CD8-positive, alpha-beta memory T cell (primary cell): ENCODE results near the gene BDP1. TPM values are rescaled to one million over a fixed set of nuclear protein-coding genes. Genes with fewer than 3 reads are reported as not detected.

Source experiments
- CTCF ChIA-PET: fragments of 350-600 bp; sonication (Branson Sonifier 250); formaldehyde crosslinking; loops from one replicate; lab custom pipeline; 2021; ENCODE audit warnings: antibody characterized with exemption; lab: Charles Lee
- POLR2A ChIA-PET: fragments of 350-600 bp; sonication (Branson Sonifier 250); formaldehyde crosslinking; loops from one replicate; lab custom pipeline; 2021; ENCODE audit warnings: antibody characterized with exemption; lab: Charles Lee
- DNase-seq, 5 donors: peaks; one replicate each; pipeline versions ENCODE4 v3.0.0 to v3.0.0-alpha.2; 2020 to 2022; ENCODE audit warnings: mixed read lengths in 1 of 5
- H3K27ac ChIP-seq: one replicate; pipeline ENCODE4 v1.7.0; 2013; ENCODE audit warnings: low read depth, mild to moderate bottlenecking, low read length, moderate library complexity
- H3K27me3 ChIP-seq: 2 replicates; pipeline ENCODE4 v1.7.0; 2013; ENCODE audit warnings: low read length, mild to moderate bottlenecking; ENCODE audit not compliant: insufficient read depth, poor library complexity, severe bottlenecking
- H3K36me3 ChIP-seq: 2 replicates; pipeline ENCODE4 v1.7.0; 2013; ENCODE audit warnings: mild to moderate bottlenecking, low read length, moderate library complexity; ENCODE audit not compliant: insufficient read depth
- H3K4me1 ChIP-seq: 2 replicates; pipeline ENCODE4 v1.7.0; 2013; ENCODE audit warnings: mild to moderate bottlenecking, low read length, moderate library complexity; ENCODE audit not compliant: insufficient read depth
- H3K4me3 ChIP-seq: 2 replicates; pipeline ENCODE4 v1.7.0; 2013; ENCODE audit warnings: mild to moderate bottlenecking, low read length
- H3K9me3 ChIP-seq: 2 replicates; pipeline ENCODE4 v1.7.0; 2013; ENCODE audit warnings: mild to moderate bottlenecking, low read length
- H3K27ac Mint-ChIP-seq, 8 donors: one replicate each; pipeline ENCODE4 v1.8.0; 2020 to 2021; ENCODE audit warnings: mixed read lengths in 8 of 8, mild to moderate bottlenecking in 6 of 8, inconsistent platforms in 3 of 8, moderate library complexity in 3 of 8
- H3K27me3 Mint-ChIP-seq, 2 donors: one replicate each; pipeline ENCODE4 v1.8.0; 2020 to 2021; ENCODE audit warnings: mixed read lengths in 2 of 2, mild to moderate bottlenecking in 1 of 2, moderate library complexity in 1 of 2
- H3K36me3 Mint-ChIP-seq, 3 donors: one replicate each; pipeline ENCODE4 v1.8.0; 2020 to 2021; ENCODE audit warnings: mixed read lengths in 3 of 3, inconsistent platforms in 1 of 3, mild to moderate bottlenecking in 1 of 3
- H3K4me1 Mint-ChIP-seq, 3 donors: one replicate each; pipeline ENCODE4 v1.8.0; 2020 to 2021; ENCODE audit warnings: mixed read lengths in 3 of 3, inconsistent platforms in 1 of 3, mild to moderate bottlenecking in 1 of 3
- H3K4me3 Mint-ChIP-seq, 7 donors: one replicate each; pipeline ENCODE4 v1.8.0; 2020 to 2021; ENCODE audit warnings: mixed read lengths in 7 of 7, mild to moderate bottlenecking in 6 of 7, moderate library complexity in 4 of 7, inconsistent platforms in 2 of 7
- H3K9me3 Mint-ChIP-seq, 5 donors: one replicate each; pipeline ENCODE4 v1.8.0; 2020 to 2022; ENCODE audit warnings: mixed read lengths in 5 of 5, mild to moderate bottlenecking in 3 of 5, moderate library complexity in 2 of 5, inconsistent platforms in 1 of 5
- polyA plus RNA-seq: library from polyadenylated mRNA; unstranded; fragments of 300-500 nt; fragmentation: Illumina TruSeq; gene quantifications from one replicate; pipeline ENCODE4 v1.2.3, GENCODE V29; 2021
- total RNA-seq, 2 experiments: library from RNA; stranded (reverse); gene quantifications; one replicate each; pipeline ENCODE4 v1.2.3, GENCODE V29; 2021

Gene BDP1
- total and polyA plus RNA-seq, 3 experiments from 2014 or later: 18.1 to 35.0 (median 33.4) TPM

- ChIA-PET POLR2A (no interaction called here), CTCF (no interaction called here)
- peaks cover 12 to 26% of the 10 kb centered on the region in 2 donors for H3K27me3 Mint-ChIP-seq
These were observed 2.6 kb upstream of the BDP1 start for GRCh38 chr5:71452876-71453275.

GRCh38 chr5:71454913-71455312 lies 538 bp upstream of the BDP1 start:
- no peak for DNase-seq
- H3K36me3 ChIP-seq: peaks cover 16% of the 10 kb centered on the region
- H3K27me3 ChIP-seq: no peaks in the 10 kb centered on the region
- peak overlapping the region; percentile 93 to 100 (median 98) for H3K27ac Mint-ChIP-seq
- H3K4me3 ChIP-seq: peak overlapping the region; percentile 96
- H3K4me3 Mint-ChIP-seq: peak overlapping the region; percentile 90 to 100 (median 94)
- H3K4me1 ChIP-seq: peaks cover 15% of the 10 kb centered on the region
- peaks cover 27 to 40% (median 32%) of the 10 kb centered on the region in 3 donors for H3K4me1 Mint-ChIP-seq
- peak overlapping the region; percentile 97 for H3K27ac ChIP-seq
- H3K36me3 Mint-ChIP-seq: peaks cover 0 to 20% (median 0%) of the 10 kb centered on the region in 3 donors
- CTCF ChIA-PET: interaction anchor here (1.0 to 1.4 kb wide), 2 partner anchors 16 to 146 kb away, joined by 3 to 5 read pairs; no protein-coding TSS in a partner anchor
- POLR2A ChIA-PET: interaction anchor here (0.6 to 1.4 kb wide), 2 partner anchors 15 to 146 kb away, joined by 3 to 4 read pairs; no protein-coding TSS in a partner anchor
- no peaks in the 10 kb centered on the region for H3K9me3 Mint-ChIP-seq
- H3K9me3 ChIP-seq: no peaks in the 10 kb centered on the region
- H3K27me3 Mint-ChIP-seq: peaks cover 8 to 17% of the 10 kb centered on the region in 2 donors

More at GRCh38 chr5:71452876-71453275, 2.6 kb upstream of the BDP1 start:
- Histone ChIP-seq H3K9me3 (no peaks in the 10 kb centered on the region), H3K27ac (no peak overlapping the region), H3K4me3 (no peak overlapping the region), H3K4me1 (peaks cover 15% of the 10 kb centered on the region), H3K36me3 (no peaks in the 10 kb centered on the region), H3K27me3 (no peaks in the 10 kb centered on the region)
- Mint-ChIP-seq H3K4me3 (no peak overlapping the region), H3K4me1 (peaks cover 22 to 30% (median 28%) of the 10 kb centered on the region in 3 donors), H3K9me3 (no peaks in the 10 kb centered on the region), H3K36me3 (peaks cover 0 to 5% (median 0%) of the 10 kb centered on the region in 3 donors), H3K27ac (no peak overlapping the region)
- no peak for DNase-seq

DNA sequence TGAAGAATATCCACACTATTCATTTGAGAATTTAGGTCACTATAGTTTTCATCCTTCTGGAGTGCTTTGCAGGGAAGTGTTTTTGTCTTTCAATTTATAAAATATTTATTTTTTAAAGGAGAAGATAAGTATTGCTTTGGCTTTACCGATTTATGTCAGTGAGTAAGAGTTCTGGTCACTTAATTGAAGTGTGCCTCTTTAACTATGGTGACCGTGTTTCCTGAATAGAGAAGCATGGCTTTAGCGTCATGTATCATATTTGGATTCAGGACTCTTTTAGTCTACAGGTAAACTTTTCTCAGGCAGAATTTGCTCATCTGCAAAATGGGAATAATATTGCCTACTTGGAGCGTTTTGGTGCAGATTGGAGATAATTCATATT lies 902 bp downstream of the BDP1 start:
- H3K4me3 Mint-ChIP-seq: peak overlapping the region; percentile 90 to 100 (median 94)
- peak overlapping the region; percentile 97 for H3K27ac ChIP-seq
- peaks cover 27% of the 10 kb centered on the region for H3K36me3 ChIP-seq
- H3K4me3 ChIP-seq: peak overlapping the region; percentile 96
- no peaks in the 10 kb centered on the region for H3K9me3 ChIP-seq
- ChIA-PET CTCF (interaction anchor here (1.4 kb wide), 1 partner anchor 145 kb away, joined by 5 read pairs; no protein-coding TSS in a partner anchor), POLR2A (interaction anchor here (1.4 kb wide), 1 partner anchor 145 kb away, joined by 3 read pairs; no protein-coding TSS in a partner anchor)
- H3K4me1 ChIP-seq: peaks cover 15% of the 10 kb centered on the region
- H3K27ac Mint-ChIP-seq: peak overlapping the region; percentile 93 to 100 (median 98)
- no peaks in the 10 kb centered on the region for H3K27me3 ChIP-seq
- no peaks in the 10 kb centered on the region for H3K9me3 Mint-ChIP-seq
- H3K27me3 Mint-ChIP-seq: peaks cover 3 to 10% of the 10 kb centered on the region in 2 donors
- DNase-seq: no peak
- peaks cover 27 to 40% (median 32%) of the 10 kb centered on the region in 3 donors for H3K4me1 Mint-ChIP-seq
- H3K36me3 Mint-ChIP-seq: peaks cover 0 to 31% (median 2%) of the 10 kb centered on the region in 3 donors

DNA sequence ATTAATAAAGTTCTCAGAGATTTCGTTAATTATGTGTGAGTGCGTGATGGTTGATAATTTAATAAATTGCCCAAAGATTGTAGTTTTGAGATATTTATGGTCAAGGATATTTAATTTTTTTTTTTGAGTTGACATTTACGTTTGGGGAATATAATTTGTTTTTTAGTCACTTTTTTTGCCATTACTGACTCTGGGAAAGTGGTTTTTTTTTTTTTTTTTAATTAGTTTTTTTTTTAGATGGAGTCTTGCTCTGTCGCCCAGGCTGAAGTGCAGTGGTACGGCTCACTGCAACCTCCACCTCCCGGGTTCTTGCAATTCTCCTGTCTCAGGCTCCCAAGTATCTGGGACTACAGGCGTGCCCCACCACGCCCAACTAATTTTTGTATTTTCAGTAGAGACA lies 1.7 kb downstream of the BDP1 start:
- Mint-ChIP-seq H3K27me3 (peaks cover 2 to 3% of the 10 kb centered on the region in 2 donors), H3K27ac (peak overlapping the region in 6 of 8 donors; percentile 63 to 100 (median 96)), H3K4me3 (peak overlapping the region; percentile 90 to 100 (median 94)), H3K4me1 (peaks cover 27 to 40% (median 32%) of the 10 kb centered on the region in 3 donors), H3K36me3 (peaks cover 0 to 35% (median 3%) of the 10 kb centered on the region in 3 donors), H3K9me3 (no peaks in the 10 kb centered on the region)
- peaks cover 30% of the 10 kb centered on the region for H3K36me3 ChIP-seq
- peak overlapping the region; percentile 96 for H3K4me3 ChIP-seq
- no peak for DNase-seq
- POLR2A ChIA-PET: no interaction called here
- H3K27me3 ChIP-seq: no peaks in the 10 kb centered on the region
- H3K27ac ChIP-seq: no peak overlapping the region
- peaks cover 15% of the 10 kb centered on the region for H3K4me1 ChIP-seq
- CTCF ChIA-PET: no interaction called here
- H3K9me3 ChIP-seq: no peaks in the 10 kb centered on the region

GRCh38 chr5:71460693-71461092 lies 5.2 kb downstream of the BDP1 start:
- no peaks in the 10 kb centered on the region for H3K9me3 Mint-ChIP-seq
- Histone ChIP-seq H3K27ac (no peak overlapping the region), H3K36me3 (peaks cover 50% of the 10 kb centered on the region), H3K4me1 (peaks cover 15% of the 10 kb centered on the region), H3K4me3 (no peak overlapping the region), H3K27me3 (no peaks in the 10 kb centered on the region), H3K9me3 (no peaks in the 10 kb centered on the region)
- H3K4me3 Mint-ChIP-seq: no peak overlapping the region
- no peak overlapping the region for H3K27ac Mint-ChIP-seq
- CTCF ChIA-PET: interaction anchor here (1.3 kb wide), 1 partner anchor 13 kb away, joined by 3 read pairs; no protein-coding TSS in a partner anchor
- no peak for DNase-seq
- no peaks in the 10 kb centered on the region for H3K27me3 Mint-ChIP-seq
- H3K36me3 Mint-ChIP-seq: peaks cover 0 to 62% (median 7%) of the 10 kb centered on the region in 3 donors
- POLR2A ChIA-PET: no interaction called here
- H3K4me1 Mint-ChIP-seq: peaks cover 22 to 33% (median 23%) of the 10 kb centered on the region in 3 donors

- H3K36me3 ChIP-seq: peaks cover 54% of the 10 kb centered on the region
- H3K9me3 Mint-ChIP-seq: no peaks in the 10 kb centered on the region
- H3K4me3 Mint-ChIP-seq: no peak overlapping the region
- H3K27ac Mint-ChIP-seq: no peak overlapping the region
- H3K4me1 ChIP-seq: peaks cover 12% of the 10 kb centered on the region
- H3K36me3 Mint-ChIP-seq: peaks cover 0 to 67% (median 12%) of the 10 kb centered on the region in 3 donors
- no peak overlapping the region for H3K4me3 ChIP-seq
- no peaks in the 10 kb centered on the region for H3K9me3 ChIP-seq
- H3K4me1 Mint-ChIP-seq: peaks cover 17 to 27% (median 17%) of the 10 kb centered on the region in 3 donors
- DNase-seq: no peak
- H3K27ac ChIP-seq: no peak overlapping the region
- H3K27me3 Mint-ChIP-seq: no peaks in the 10 kb centered on the region
- no peaks in the 10 kb centered on the region for H3K27me3 ChIP-seq
- CTCF ChIA-PET: interaction anchor here (1.3 to 1.5 kb wide), 2 partner anchors 12 to 14 kb away, joined by 3 to 4 read pairs; no protein-coding TSS in a partner anchor
- POLR2A ChIA-PET: no interaction called here
These were observed 5.9 kb downstream of the BDP1 start for GRCh38 chr5:71461360-71461759.

GRCh38 chr5:71471193-71471592 lies 15.7 kb downstream of the BDP1 start:
- no peak overlapping the region for H3K27ac ChIP-seq
- Mint-ChIP-seq H3K27ac (no peak overlapping the region), H3K27me3 (no peaks in the 10 kb centered on the region), H3K36me3 (peaks cover 0 to 75% (median 15%) of the 10 kb centered on the region in 3 donors), H3K4me3 (no peak overlapping the region), H3K9me3 (no peaks in the 10 kb centered on the region), H3K4me1 (peaks cover 0 to 8% (median 2%) of the 10 kb centered on the region in 3 donors)
- ChIA-PET CTCF (interaction anchor here (1.1 kb wide), 1 partner anchor 16 kb away, joined by 3 read pairs; the partner anchor contains the start of gene BDP1), POLR2A (no interaction called here)
- no peaks in the 10 kb centered on the region for H3K27me3 ChIP-seq
- no peak for DNase-seq
- peaks cover 14% of the 10 kb centered on the region for H3K36me3 ChIP-seq
- no peaks in the 10 kb centered on the region for H3K4me1 ChIP-seq
- no peaks in the 10 kb centered on the region for H3K9me3 ChIP-seq
- no peak overlapping the region for H3K4me3 ChIP-seq

DNA sequence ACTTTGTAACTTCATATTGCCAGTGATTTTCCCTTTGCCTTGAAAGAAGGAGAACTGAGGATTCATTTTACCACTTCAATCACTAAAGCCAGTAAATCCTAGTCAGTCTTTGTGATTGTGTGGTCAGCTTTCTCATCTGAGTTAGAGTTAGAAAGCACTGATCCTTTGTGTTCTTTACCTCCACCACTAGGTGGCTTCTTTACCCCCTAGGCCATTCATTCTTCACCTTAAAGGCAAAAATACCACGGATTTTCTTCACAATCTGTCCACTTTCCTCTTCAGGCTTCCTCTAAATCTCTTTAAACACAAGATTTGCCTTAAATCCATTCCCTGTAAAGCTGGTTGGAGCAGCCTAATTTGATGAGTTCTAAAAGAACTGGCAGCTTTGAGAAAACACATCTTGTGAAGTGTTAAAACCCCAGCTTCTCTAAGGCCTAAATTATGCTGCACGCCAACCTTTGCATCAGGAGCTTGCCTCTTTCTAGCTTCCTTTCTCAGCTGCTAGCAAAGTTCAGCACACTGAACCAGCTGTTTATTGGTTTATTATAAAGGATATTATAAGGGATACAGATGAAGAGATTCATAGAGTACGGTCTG lies 20.4 kb downstream of the BDP1 start:
- H3K36me3 ChIP-seq: peaks cover 6% of the 10 kb centered on the region
- no peaks in the 10 kb centered on the region for H3K27me3 Mint-ChIP-seq
- ChIA-PET CTCF (interaction anchor here (0.9 to 2.1 kb wide), 8 partner anchors 10 to 282 kb away, joined by 3 to 10 read pairs (median 4); no protein-coding TSS in a partner anchor), POLR2A (no interaction called here)
- H3K36me3 Mint-ChIP-seq: peaks cover 0 to 67% (median 16%) of the 10 kb centered on the region in 3 donors
- H3K4me3 Mint-ChIP-seq: no peak overlapping the region
- H3K27ac Mint-ChIP-seq: peak overlapping the region in 3 of 8 donors; percentile 4 to 76 (median 18)
- no peaks in the 10 kb centered on the region for H3K27me3 ChIP-seq
- peaks cover 0 to 8% (median 5%) of the 10 kb centered on the region in 3 donors for H3K4me1 Mint-ChIP-seq
- no peaks in the 10 kb centered on the region for H3K9me3 Mint-ChIP-seq
- no peak overlapping the region for H3K4me3 ChIP-seq
- H3K9me3 ChIP-seq: no peaks in the 10 kb centered on the region
- no peak overlapping the region for H3K27ac ChIP-seq
- peak in 1 of 5 donors; percentile 16 for DNase-seq
- no peaks in the 10 kb centered on the region for H3K4me1 ChIP-seq
